Osteoblast (primary cell): ENCODE results near the gene RYR2. TPM values are rescaled to one million over a fixed set of nuclear protein-coding genes. Genes with fewer than 3 reads are reported as not detected.

Experiments
- DNase-seq: peaks from one replicate; pipeline ENCODE4 v3.0.0; 2011; ENCODE audit warnings: low spot score, mixed read lengths; ENCODE audit not compliant: insufficient read length; ENCODE audit errors: missing footprints
- H2AFZ ChIP-seq: 2 replicates; pipeline ENCODE4 v1.6.0; 2011; ENCODE audit warnings: mild to moderate bottlenecking, low read length
- H3K27ac ChIP-seq: 2 replicates; pipeline ENCODE4 v1.5.1; 2011; ENCODE audit warnings: mild to moderate bottlenecking, low read depth, low read length, moderate library complexity
- H3K27me3 ChIP-seq: 2 replicates; pipeline ENCODE4 v1.6.0; 2012; ENCODE audit warnings: mild to moderate bottlenecking, control low read depth, inconsistent platforms, low read length, moderate library complexity; ENCODE audit not compliant: insufficient read depth
- H3K36me3 ChIP-seq: 2 replicates; pipeline ENCODE4 v1.5.1; 2011; ENCODE audit warnings: mild to moderate bottlenecking, low read length, control low read depth, moderate library complexity; ENCODE audit not compliant: insufficient read depth
- H3K4me1 ChIP-seq: 2 replicates; pipeline ENCODE4 v1.5.1; 2011; ENCODE audit warnings: mild to moderate bottlenecking, low read length, control low read depth, moderate library complexity; ENCODE audit not compliant: insufficient read depth
- H3K4me2 ChIP-seq: 2 replicates; pipeline ENCODE4 v1.6.0; 2011; ENCODE audit warnings: mild to moderate bottlenecking, low read length; ENCODE audit not compliant: insufficient read depth
- H3K4me3 ChIP-seq: fragments of 200-600 bp; sonication (generic); 3 replicates; pipeline ENCODE4 v1.5.1; 2012; ENCODE audit warnings: mild to moderate bottlenecking, low read length, inconsistent platforms; ENCODE audit not compliant: insufficient read depth
- H3K79me2 ChIP-seq: 2 replicates; pipeline ENCODE4 v1.6.0; 2012; ENCODE audit warnings: mild to moderate bottlenecking, low read length, control low read depth, inconsistent platforms; ENCODE audit not compliant: insufficient read depth
- H3K9me3 ChIP-seq: 2 replicates; pipeline ENCODE4 v1.5.1; 2011; ENCODE audit warnings: low read depth, low read length, control low read depth
- H4K20me1 ChIP-seq: 2 replicates; pipeline ENCODE4 v1.6.0; 2012; ENCODE audit warnings: mild to moderate bottlenecking, low read length, control low read depth; ENCODE audit not compliant: insufficient read depth
- total RNA-seq: library from RNA; depleted of rRNA; stranded (reverse); fragments of >200 nt; gene quantifications from 2 replicates; pipeline ENCODE4 v1.2.3, GENCODE V29; 2012
- TF ChIP-seq, protein P1 (sequence below): IDR thresholded peaks from 2 replicates; pipeline ENCODE4 v1.5.1; 2011; ENCODE audit warnings: mild to moderate bottlenecking, low read depth, low read length, moderate library complexity; ENCODE audit errors: extremely low read depth

RYR2 gene
- total RNA-seq, 1 donor = not detected

- no peak overlapping the region for H3K4me2 ChIP-seq
- no peaks in the 10 kb centered on the region for H3K9me3 ChIP-seq
- no peak overlapping the region for H3K4me3 ChIP-seq
- TF ChIP-seq, protein P1, sequence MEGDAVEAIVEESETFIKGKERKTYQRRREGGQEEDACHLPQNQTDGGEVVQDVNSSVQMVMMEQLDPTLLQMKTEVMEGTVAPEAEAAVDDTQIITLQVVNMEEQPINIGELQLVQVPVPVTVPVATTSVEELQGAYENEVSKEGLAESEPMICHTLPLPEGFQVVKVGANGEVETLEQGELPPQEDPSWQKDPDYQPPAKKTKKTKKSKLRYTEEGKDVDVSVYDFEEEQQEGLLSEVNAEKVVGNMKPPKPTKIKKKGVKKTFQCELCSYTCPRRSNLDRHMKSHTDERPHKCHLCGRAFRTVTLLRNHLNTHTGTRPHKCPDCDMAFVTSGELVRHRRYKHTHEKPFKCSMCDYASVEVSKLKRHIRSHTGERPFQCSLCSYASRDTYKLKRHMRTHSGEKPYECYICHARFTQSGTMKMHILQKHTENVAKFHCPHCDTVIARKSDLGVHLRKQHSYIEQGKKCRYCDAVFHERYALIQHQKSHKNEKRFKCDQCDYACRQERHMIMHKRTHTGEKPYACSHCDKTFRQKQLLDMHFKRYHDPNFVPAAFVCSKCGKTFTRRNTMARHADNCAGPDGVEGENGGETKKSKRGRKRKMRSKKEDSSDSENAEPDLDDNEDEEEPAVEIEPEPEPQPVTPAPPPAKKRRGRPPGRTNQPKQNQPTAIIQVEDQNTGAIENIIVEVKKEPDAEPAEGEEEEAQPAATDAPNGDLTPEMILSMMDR = no peak
- no peak for DNase-seq
- H2AFZ ChIP-seq = no peak overlapping the region
- H3K27ac ChIP-seq = no peak overlapping the region
- no peaks in the 10 kb centered on the region for H3K27me3 ChIP-seq
- H3K36me3 ChIP-seq = no peaks in the 10 kb centered on the region
- H3K4me1 ChIP-seq = no peaks in the 10 kb centered on the region
- H3K79me2 ChIP-seq = no peaks in the 10 kb centered on the region
- no peaks in the 10 kb centered on the region for H4K20me1 ChIP-seq
Observed at GRCh38 chr1:237235091-237235490, 193.1 kb downstream of the RYR2 start.

DNA sequence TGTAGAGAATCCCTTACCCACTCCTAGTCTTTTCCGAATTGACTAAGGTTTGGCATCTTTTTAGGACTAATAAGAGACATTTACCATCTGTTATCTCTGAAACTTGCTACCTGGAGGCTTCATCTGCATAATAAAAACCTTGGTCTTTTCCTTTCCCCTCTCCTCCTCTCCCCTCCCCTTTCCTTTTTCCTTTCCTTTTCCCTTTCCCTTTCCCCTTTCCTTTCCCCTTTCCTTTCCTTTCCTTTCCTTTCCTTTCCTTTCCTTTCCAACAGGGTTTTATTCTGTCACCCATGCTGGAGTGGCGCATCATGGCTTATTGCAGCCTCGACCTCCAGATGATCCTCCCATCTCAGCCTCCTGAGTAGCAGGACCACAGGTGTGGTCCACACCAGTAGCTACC lies 195.7 kb downstream of the RYR2 start:
- no peaks in the 10 kb centered on the region for H3K36me3 ChIP-seq
- H3K4me3 ChIP-seq = no peak overlapping the region
- no peaks in the 10 kb centered on the region for H3K9me3 ChIP-seq
- no peaks in the 10 kb centered on the region for H3K27me3 ChIP-seq
- no peaks in the 10 kb centered on the region for H4K20me1 ChIP-seq
- no peaks in the 10 kb centered on the region for H3K79me2 ChIP-seq
- H3K4me1 ChIP-seq = no peaks in the 10 kb centered on the region
- no peak overlapping the region for H3K4me2 ChIP-seq
- no peak overlapping the region for H3K27ac ChIP-seq
- TF ChIP-seq, protein P1 = no peak
- no peak for DNase-seq
- no peak overlapping the region for H2AFZ ChIP-seq

DNA sequence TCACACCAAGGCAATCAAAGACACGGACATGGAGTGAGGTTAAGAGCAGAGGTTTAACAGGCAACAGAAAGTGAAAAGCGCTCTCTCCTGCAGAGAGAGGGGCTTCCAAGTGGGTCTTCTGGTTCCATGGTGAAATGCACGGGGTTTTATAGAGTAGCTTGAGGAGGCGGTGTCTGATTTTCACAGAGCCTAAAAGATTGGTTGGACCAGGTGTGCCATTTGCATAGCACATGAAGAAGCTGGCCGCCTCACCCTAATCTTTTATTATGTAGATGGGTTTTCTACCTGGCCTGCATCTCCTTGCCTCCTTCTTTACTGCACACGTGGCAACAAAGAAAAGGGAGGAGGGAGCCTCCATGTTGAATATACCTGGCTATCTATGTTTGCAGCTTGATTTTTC lies 197.3 kb downstream of the RYR2 start:
- Histone ChIP-seq H3K79me2 (no peaks in the 10 kb centered on the region), H3K27me3 (no peaks in the 10 kb centered on the region), H3K4me2 (no peak overlapping the region), H3K9me3 (no peaks in the 10 kb centered on the region), H3K4me3 (no peak overlapping the region), H3K4me1 (no peaks in the 10 kb centered on the region), H4K20me1 (no peaks in the 10 kb centered on the region), H3K36me3 (no peaks in the 10 kb centered on the region), H3K27ac (no peak overlapping the region), H2AFZ (no peak overlapping the region)
- TF ChIP-seq, protein P1 = no peak
- DNase-seq = no peak

- H3K4me3 ChIP-seq = no peak overlapping the region
- no peak for DNase-seq
- no peaks in the 10 kb centered on the region for H4K20me1 ChIP-seq
- H3K9me3 ChIP-seq = no peaks in the 10 kb centered on the region
- no peaks in the 10 kb centered on the region for H3K36me3 ChIP-seq
- H3K4me2 ChIP-seq = no peak overlapping the region
- no peaks in the 10 kb centered on the region for H3K27me3 ChIP-seq
- no peak overlapping the region for H3K27ac ChIP-seq
- H3K79me2 ChIP-seq = no peaks in the 10 kb centered on the region
- TF ChIP-seq, protein P1 = no peak
- no peak overlapping the region for H2AFZ ChIP-seq
- H3K4me1 ChIP-seq = no peaks in the 10 kb centered on the region
Observed at GRCh38 chr1:237241038-237241437, 199.1 kb downstream of the RYR2 start.
